Testis (tissue), 3 donors: ENCODE measurements around the gene PINK1. TPM values are rescaled to one million over a fixed set of nuclear protein-coding genes. Genes with fewer than 3 reads are reported as not detected.

Experiments
- DNase-seq: peaks from one replicate; pipeline ENCODE4 v3.0.0-alpha.2; 2019
- H3K27ac ChIP-seq, 2 donors: fragments of 200-600 bp; sonication (generic); one replicate each; pipeline ENCODE4 v1.5.1; 2019
- H3K27me3 ChIP-seq: fragments of 200-600 bp; sonication (generic); one replicate; pipeline ENCODE4 v1.5.1; 2019
- H3K36me3 ChIP-seq: fragments of 200-600 bp; sonication (generic); one replicate; pipeline ENCODE4 v1.5.1; 2017; ENCODE audit warnings: low read depth; ENCODE audit errors: missing control alignments
- H3K4me1 ChIP-seq: fragments of 200-600 bp; sonication (generic); one replicate; pipeline ENCODE4 v1.5.1; 2019
- H3K4me3 ChIP-seq, 2 donors: fragments of 200-600 bp; sonication (generic); one replicate each; pipeline ENCODE4 v1.5.1; 2017 to 2019
- H3K9me3 ChIP-seq: fragments of 200-600 bp; sonication (generic); one replicate; pipeline ENCODE4 v1.5.1; 2017
- CTCF ChIP-seq, 3 experiments: fragments of 450-650 bp in 2 of 3; fragments of 200-600 bp in 1 of 3; sonication (generic) in 1 of 3; IDR thresholded peaks; one replicate each; pipeline ENCODE4 v1.5.1; 2016 to 2019; ENCODE audit warnings: antibody characterized with exemption in 3 of 3, mild to moderate bottlenecking in 2 of 3, moderate library complexity in 1 of 3
- POLR2A ChIP-seq: fragments of 450-650 bp; IDR thresholded peaks from one replicate; pipeline ENCODE4 v1.6.1; 2017; ENCODE audit warnings: antibody characterized with exemption, mild to moderate bottlenecking, moderate library complexity
- WGBS, 2 donors: methylation state at CpG; one replicate each; pipeline ENCODE4 v1.1.5; 2018; 5-methylcytosine and 5-hydroxymethylcytosine counted together
- intact Hi-C: fragments of 100-400 bp; cut with DNase I; formaldehyde crosslinking; loops from one replicate; pipeline ENCODE4 v1.15.1; 2023; ENCODE audit warnings: low total_unique reads
- polyA plus RNA-seq: library from polyadenylated mRNA; stranded (reverse); fragments of 350-450 nt; fragmentation: Illumina TruSeq; extraction: RNeasy Lipid Tissue Mini Kit (QIAGEN cat#74804); gene quantifications from one replicate; pipeline ENCODE4 v1.2.3, GENCODE V29; 2014; ENCODE audit warnings: low read depth, low replicate concordance; ENCODE audit not compliant: insufficient read depth
- total RNA-seq, 2 donors: library from RNA; depleted of rRNA; stranded (reverse); fragments of >200 nt; gene quantifications; one replicate each; pipeline ENCODE4 v1.2.3, GENCODE V29; 2016

PINK1 gene
- total and polyA plus RNA-seq, 3 donors from 2014 or later, result 157 to 340 (median 168) TPM

- Histone ChIP-seq H3K27ac (no peak overlapping the region), H3K36me3 (no peaks in the 10 kb centered on the region), H3K4me1 (peaks cover 3% of the 10 kb centered on the region), H3K4me3 (no peak overlapping the region), H3K27me3 (no peaks in the 10 kb centered on the region), H3K9me3 (no peaks in the 10 kb centered on the region)
- TF ChIP-seq POLR2A, result no peak
- TF ChIP-seq CTCF (IDR thresholded peaks at IDR 0.05), result no peak
- intact Hi-C loops, result no loop called here
- 90 to 93% methylated on average over 14 of the region's 14 CpGs for WGBS, 2 donors
- no peak for DNase-seq
Measured at GRCh38 chr1:20594746-20595145, 38.5 kb upstream of the PINK1 start.

GRCh38 chr1:20596106-20596505, 37.2 kb upstream of the PINK1 start:
- H3K27me3 ChIP-seq, result no peaks in the 10 kb centered on the region
- WGBS, 2 donors, result 56 to 58% methylated on average over 6 of the region's 6 CpGs
- no peak overlapping the region for H3K27ac ChIP-seq
- H3K4me3 ChIP-seq, result no peak overlapping the region
- no peak for DNase-seq
- H3K4me1 ChIP-seq, result no peaks in the 10 kb centered on the region
- TF ChIP-seq POLR2A (no peak), CTCF (IDR thresholded peaks at IDR 0.05) (no peak)
- H3K9me3 ChIP-seq, result no peaks in the 10 kb centered on the region
- intact Hi-C loops, result no loop called here
- no peaks in the 10 kb centered on the region for H3K36me3 ChIP-seq

- no peaks in the 10 kb centered on the region for H3K9me3 ChIP-seq
- H3K4me1 ChIP-seq, result no peaks in the 10 kb centered on the region
- H3K27me3 ChIP-seq, result no peaks in the 10 kb centered on the region
- intact Hi-C loops, result no loop called here
- H3K36me3 ChIP-seq, result no peaks in the 10 kb centered on the region
- DNase-seq, result no peak
- WGBS, 2 donors, result 77 to 84% methylated on average over 3 of the region's 3 CpGs
- no peak overlapping the region for H3K27ac ChIP-seq
- TF ChIP-seq CTCF (IDR thresholded peaks at IDR 0.05) (no peak), POLR2A (no peak)
- no peak overlapping the region for H3K4me3 ChIP-seq
Measured at GRCh38 chr1:20597650-20598049, 35.6 kb upstream of the PINK1 start.

- intact Hi-C loops, result no loop called here
- 90 to 91% methylated on average over 5 of the region's 5 CpGs for WGBS, 2 donors
- Histone ChIP-seq H3K9me3 (no peaks in the 10 kb centered on the region), H3K27ac (no peak overlapping the region), H3K4me3 (no peak overlapping the region), H3K27me3 (no peaks in the 10 kb centered on the region), H3K36me3 (no peaks in the 10 kb centered on the region), H3K4me1 (no peaks in the 10 kb centered on the region)
- TF ChIP-seq CTCF (IDR thresholded peaks at IDR 0.05) (no peak), POLR2A (no peak)
- DNase-seq, result no peak
Measured at GRCh38 chr1:20600156-20600555, 33.1 kb upstream of the PINK1 start.

GRCh38 chr1:20601129-20601825, 32.0 kb upstream of the PINK1 start:
- Histone ChIP-seq H3K27ac (no peak overlapping the region), H3K4me1 (no peaks in the 10 kb centered on the region), H3K27me3 (no peaks in the 10 kb centered on the region), H3K36me3 (no peaks in the 10 kb centered on the region), H3K9me3 (no peaks in the 10 kb centered on the region), H3K4me3 (no peak overlapping the region)
- intact Hi-C loops, result no loop called here
- WGBS, 2 donors, result 47 to 61% methylated on average over 5 of the region's 5 CpGs
- peak; percentile 38 for DNase-seq
- no peak for TF ChIP-seq POLR2A
- TF ChIP-seq CTCF (IDR thresholded peaks at IDR 0.05), result no peak
